Measurements from ENCODE around the gene CARS2.

DNA sequence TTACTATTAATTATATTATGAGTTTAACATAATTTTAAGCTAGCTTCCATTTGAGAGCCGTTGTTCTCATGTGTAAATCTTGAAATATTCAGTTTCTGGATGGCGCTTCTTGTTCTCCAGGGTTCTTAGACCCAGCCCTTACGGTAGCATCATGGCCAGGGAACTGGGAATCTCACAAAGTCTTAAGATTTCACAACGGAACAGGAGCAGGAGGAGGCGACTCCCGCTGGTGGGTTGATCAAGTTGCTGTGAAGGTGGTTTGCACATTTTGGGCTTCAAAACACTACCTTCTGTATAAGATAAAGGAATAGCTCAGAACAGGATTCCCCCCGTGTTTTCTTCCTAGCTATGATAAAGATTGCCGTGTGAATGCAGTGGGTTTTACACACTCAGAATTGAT, 87.7 kb downstream of the CARS2 start:
- TF ChIP-seq, protein P1, sequence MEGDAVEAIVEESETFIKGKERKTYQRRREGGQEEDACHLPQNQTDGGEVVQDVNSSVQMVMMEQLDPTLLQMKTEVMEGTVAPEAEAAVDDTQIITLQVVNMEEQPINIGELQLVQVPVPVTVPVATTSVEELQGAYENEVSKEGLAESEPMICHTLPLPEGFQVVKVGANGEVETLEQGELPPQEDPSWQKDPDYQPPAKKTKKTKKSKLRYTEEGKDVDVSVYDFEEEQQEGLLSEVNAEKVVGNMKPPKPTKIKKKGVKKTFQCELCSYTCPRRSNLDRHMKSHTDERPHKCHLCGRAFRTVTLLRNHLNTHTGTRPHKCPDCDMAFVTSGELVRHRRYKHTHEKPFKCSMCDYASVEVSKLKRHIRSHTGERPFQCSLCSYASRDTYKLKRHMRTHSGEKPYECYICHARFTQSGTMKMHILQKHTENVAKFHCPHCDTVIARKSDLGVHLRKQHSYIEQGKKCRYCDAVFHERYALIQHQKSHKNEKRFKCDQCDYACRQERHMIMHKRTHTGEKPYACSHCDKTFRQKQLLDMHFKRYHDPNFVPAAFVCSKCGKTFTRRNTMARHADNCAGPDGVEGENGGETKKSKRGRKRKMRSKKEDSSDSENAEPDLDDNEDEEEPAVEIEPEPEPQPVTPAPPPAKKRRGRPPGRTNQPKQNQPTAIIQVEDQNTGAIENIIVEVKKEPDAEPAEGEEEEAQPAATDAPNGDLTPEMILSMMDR (conservative IDR thresholded peaks at IDR 0.05; ENCODE audit: low read depth in 2 of 2), result 0 out of 4 replicates have a peak, but pooled peaks of 1 of the 2 experiments have one; percentile 1
- TF ChIP-seq POLR2AphosphoS5 (IDR thresholded peaks at IDR 0.05; ENCODE audit: low read depth) (no peak), STAT1 (IDR thresholded peaks at IDR 0.05; ENCODE audit: unreplicated experiment) (no peak), EZH2 (IDR thresholded peaks at IDR 0.05; ENCODE audit: low read depth, unreplicated experiment) (no peak), EZH2phosphoT487 (IDR thresholded peaks at IDR 0.05; ENCODE audit: unreplicated experiment) (no peak), JUNB (IDR thresholded peaks at IDR 0.05; ENCODE audit: unreplicated experiment) (no peak), CREB1 (CRISPR knock-in tag; IDR thresholded peaks at IDR 0.05; ENCODE audit: low read depth) (no peak), NANOG (IDR thresholded peaks at IDR 0.05; ENCODE audit: borderline replicate concordance) (no peak), ZNF114 (CRISPR knock-in tag; IDR thresholded peaks at IDR 0.05) (no peak), ZNF331 (CRISPR knock-in tag; IDR thresholded peaks at IDR 0.05; ENCODE audit: low read depth) (no peak)
- TF ChIP-seq, protein P2, sequence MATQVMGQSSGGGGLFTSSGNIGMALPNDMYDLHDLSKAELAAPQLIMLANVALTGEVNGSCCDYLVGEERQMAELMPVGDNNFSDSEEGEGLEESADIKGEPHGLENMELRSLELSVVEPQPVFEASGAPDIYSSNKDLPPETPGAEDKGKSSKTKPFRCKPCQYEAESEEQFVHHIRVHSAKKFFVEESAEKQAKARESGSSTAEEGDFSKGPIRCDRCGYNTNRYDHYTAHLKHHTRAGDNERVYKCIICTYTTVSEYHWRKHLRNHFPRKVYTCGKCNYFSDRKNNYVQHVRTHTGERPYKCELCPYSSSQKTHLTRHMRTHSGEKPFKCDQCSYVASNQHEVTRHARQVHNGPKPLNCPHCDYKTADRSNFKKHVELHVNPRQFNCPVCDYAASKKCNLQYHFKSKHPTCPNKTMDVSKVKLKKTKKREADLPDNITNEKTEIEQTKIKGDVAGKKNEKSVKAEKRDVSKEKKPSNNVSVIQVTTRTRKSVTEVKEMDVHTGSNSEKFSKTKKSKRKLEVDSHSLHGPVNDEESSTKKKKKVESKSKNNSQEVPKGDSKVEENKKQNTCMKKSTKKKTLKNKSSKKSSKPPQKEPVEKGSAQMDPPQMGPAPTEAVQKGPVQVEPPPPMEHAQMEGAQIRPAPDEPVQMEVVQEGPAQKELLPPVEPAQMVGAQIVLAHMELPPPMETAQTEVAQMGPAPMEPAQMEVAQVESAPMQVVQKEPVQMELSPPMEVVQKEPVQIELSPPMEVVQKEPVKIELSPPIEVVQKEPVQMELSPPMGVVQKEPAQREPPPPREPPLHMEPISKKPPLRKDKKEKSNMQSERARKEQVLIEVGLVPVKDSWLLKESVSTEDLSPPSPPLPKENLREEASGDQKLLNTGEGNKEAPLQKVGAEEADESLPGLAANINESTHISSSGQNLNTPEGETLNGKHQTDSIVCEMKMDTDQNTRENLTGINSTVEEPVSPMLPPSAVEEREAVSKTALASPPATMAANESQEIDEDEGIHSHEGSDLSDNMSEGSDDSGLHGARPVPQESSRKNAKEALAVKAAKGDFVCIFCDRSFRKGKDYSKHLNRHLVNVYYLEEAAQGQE (IDR thresholded peaks at IDR 0.05; ENCODE audit: unreplicated experiment), result no peak

All from GM23338 (cell line).